ENCODE measurements around the gene MSH5.

The MSH5 gene

DNA sequence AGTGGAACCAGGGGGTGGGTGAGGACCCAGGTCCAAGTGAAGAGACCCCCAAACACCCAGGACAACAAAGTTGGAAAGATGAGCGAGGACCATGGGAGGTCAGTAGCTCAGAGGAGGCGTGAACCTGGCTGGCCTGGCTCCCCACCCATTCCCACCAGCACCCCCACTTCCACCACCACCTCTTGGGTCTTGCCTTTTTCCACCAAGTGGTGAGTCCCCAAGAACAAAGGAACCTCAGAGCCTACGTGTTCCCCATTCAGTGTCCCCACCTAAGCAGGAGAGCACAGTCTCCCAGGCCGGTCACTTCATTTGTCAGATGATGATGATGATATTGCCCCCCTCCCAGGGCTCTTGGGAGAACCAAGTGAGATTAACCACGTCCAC is 37.9 kb downstream of the MSH5 start:
- no peak overlapping the region for H3K9ac ChIP-seq (ENCODE audit: low read depth, low read length)
- peaks cover 15% of the 10 kb centered on the region for H3K4me1 ChIP-seq (ENCODE audit: control insufficient read depth, insufficient read depth, low read length)
- no peak overlapping the region for H3K4me3 ChIP-seq (ENCODE audit: low read length)
- peaks cover 47% of the 10 kb centered on the region for H3K36me3 ChIP-seq (ENCODE audit: insufficient read depth, low read length)
- H3K9me3 ChIP-seq (replicated peaks; ENCODE audit: low read length), result no peaks in the 10 kb centered on the region
- H3K4me2 ChIP-seq (ENCODE audit: low read length), result peak overlapping the region; percentile 71
- H3K27me3 ChIP-seq (ENCODE audit: control insufficient read depth, insufficient read depth, low read length), result no peaks in the 10 kb centered on the region

DNA sequence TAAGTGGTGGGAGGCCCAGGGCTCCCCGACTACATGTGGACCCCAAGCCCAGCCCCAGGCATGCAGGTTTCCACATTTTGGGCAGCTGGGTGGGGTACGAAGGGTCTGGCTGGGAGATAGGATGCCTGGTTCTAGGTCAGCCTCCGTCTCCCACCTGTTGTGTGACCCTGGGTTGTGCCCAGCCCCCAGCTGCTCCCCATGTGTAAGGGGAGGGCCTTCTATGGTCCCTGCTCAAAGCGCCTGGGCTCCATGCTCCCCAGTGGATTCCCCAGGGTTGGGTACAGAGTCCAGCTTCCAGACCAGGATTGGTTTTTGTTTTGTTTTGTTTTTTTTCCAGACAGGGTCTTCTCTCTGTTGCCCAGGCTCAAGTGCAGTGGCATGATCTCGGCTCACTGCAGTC is 38.4 kb downstream of the MSH5 start:
- Histone ChIP-seq H3K4me2 (ENCODE audit: low read length) (no peak overlapping the region), H3K9me3 (replicated peaks; ENCODE audit: low read length) (no peaks in the 10 kb centered on the region), H3K4me3 (ENCODE audit: low read length) (no peak overlapping the region), H3K4me1 (ENCODE audit: control insufficient read depth, insufficient read depth, low read length) (peaks cover 15% of the 10 kb centered on the region), H3K27me3 (ENCODE audit: control insufficient read depth, insufficient read depth, low read length) (no peaks in the 10 kb centered on the region), H3K9ac (ENCODE audit: low read depth, low read length) (no peak overlapping the region), H3K36me3 (ENCODE audit: insufficient read depth, low read length) (peaks cover 52% of the 10 kb centered on the region)

DNA sequence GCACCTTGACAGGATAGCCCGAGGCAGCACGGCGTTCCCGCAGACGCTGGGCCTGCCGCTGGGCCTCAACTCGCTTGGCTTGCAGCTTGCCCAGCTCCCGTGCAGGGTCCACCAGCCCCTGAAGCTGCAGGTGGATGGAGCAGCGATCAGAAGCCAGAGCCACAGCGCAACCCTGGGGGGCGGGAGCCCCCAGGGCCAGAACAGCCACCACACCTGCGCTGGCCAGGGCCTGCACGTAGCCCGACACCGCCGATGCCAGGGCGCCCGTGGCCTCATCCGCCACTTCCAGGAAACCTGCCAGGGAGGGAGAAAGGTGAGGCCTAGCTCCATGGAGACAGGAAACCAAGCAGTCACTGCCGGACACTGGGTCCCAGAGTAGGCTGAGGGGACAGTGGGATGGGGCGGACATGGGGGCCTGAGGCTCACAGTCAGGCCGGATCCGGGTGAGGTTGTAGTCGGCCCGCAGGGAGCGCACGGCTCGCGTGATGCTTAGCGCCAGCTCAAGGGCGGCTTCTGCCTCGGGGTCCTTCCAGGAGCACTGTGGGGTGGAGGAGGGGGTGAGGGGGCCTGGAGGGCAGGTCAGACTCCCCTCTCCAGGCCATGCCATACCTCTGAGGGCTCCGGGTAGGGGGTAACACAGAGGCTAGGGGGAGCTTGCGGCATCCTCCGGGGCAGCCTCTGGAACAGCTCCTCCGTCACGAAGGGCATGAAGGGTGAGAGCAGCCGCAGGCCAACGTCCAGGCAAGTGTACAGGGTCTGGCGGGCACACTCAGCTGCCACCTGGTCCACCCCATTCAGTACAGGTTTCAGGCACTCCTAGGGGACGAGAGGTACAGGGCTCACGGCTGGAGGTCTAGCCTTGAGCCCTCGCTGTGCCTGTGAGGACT is 39.4 kb downstream of the MSH5 start:
- Histone ChIP-seq H3K27me3 (ENCODE audit: control insufficient read depth, insufficient read depth, low read length) (no peaks in the 10 kb centered on the region), H3K4me3 (ENCODE audit: low read length) (no peak overlapping the region), H3K36me3 (ENCODE audit: insufficient read depth, low read length) (peaks cover 58% of the 10 kb centered on the region), H3K4me2 (ENCODE audit: low read length) (no peak overlapping the region), H3K9me3 (replicated peaks; ENCODE audit: low read length) (no peaks in the 10 kb centered on the region), H3K4me1 (ENCODE audit: control insufficient read depth, insufficient read depth, low read length) (peaks cover 15% of the 10 kb centered on the region), H3K9ac (ENCODE audit: low read depth, low read length) (no peak overlapping the region)

DNA sequence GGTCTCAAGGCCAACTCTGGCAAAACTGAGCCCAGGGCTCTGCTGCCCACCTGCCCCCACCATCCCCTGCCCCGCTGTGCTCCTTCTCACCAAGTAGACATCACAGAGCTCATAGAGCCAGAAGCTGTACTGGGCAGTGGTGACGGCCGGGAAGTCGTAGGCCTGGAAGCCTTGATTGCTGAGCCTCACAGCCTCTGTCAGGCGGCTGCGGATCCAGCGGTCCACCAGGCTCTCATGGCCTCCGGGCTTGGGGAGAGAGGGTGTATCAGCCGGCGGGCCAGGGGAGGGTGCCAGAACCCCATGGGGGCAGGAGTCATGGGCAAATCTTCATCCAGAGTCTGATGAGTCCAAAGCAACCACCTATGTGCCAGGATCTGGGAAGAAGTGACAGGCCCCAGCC is 40.1 kb downstream of the MSH5 start:
- H3K4me2 ChIP-seq (ENCODE audit: low read length), result no peak overlapping the region
- H3K36me3 ChIP-seq (ENCODE audit: insufficient read depth, low read length), result peaks cover 65% of the 10 kb centered on the region

DNA sequence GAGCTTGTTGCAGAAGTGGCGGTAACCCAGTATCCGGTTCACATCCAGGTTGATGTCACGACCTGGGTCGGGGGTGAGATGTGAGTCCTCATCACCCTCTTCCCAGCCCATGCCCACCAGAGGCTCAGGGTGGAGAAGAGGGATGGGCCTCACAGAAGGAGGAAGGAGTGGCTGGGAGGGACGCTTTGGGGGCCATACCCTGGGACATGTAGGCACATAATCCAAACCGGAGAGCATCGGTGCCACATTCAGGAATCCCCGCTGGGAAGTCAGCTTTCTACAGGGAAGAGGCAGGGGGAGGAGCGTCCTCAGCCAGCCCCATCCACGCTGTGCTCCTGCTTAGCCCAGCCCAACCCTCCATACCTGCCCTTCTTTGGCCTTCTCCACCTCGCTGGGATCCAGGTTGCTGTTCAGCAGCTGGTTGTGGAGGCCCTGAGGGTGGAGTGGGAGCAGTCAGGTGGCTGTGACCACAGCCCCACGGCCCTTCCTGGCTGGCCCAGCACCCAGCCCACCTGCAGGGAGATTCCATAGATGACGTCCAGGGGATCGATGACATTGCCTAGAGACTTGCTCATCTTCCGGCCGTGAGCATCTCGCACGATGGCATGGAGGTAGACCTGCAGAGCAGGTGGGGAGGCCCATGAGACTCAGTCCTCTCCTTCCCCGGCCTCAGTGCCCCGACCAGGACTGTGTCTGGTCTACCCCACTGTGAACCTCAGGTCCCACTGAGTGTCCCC is 40.9 kb downstream of the MSH5 start:
- Histone ChIP-seq H3K9ac (ENCODE audit: low read depth, low read length) (no peak overlapping the region), H3K36me3 (ENCODE audit: insufficient read depth, low read length) (peaks cover 72% of the 10 kb centered on the region), H3K9me3 (replicated peaks; ENCODE audit: low read length) (no peaks in the 10 kb centered on the region), H3K4me2 (ENCODE audit: low read length) (no peak overlapping the region), H3K4me3 (ENCODE audit: low read length) (no peak overlapping the region), H3K4me1 (ENCODE audit: control insufficient read depth, insufficient read depth, low read length) (peaks cover 15% of the 10 kb centered on the region), H3K27me3 (ENCODE audit: control insufficient read depth, insufficient read depth, low read length) (no peaks in the 10 kb centered on the region)

More for the DNA sequence above, 40.1 kb downstream of the MSH5 start:
- H3K4me1 ChIP-seq (ENCODE audit: control insufficient read depth, insufficient read depth, low read length), result peaks cover 15% of the 10 kb centered on the region
- no peaks in the 10 kb centered on the region for H3K9me3 ChIP-seq (replicated peaks; ENCODE audit: low read length)
- H3K27me3 ChIP-seq (ENCODE audit: control insufficient read depth, insufficient read depth, low read length), result no peaks in the 10 kb centered on the region
- H3K9ac ChIP-seq (ENCODE audit: low read depth, low read length), result no peak overlapping the region
- no peak overlapping the region for H3K4me3 ChIP-seq (ENCODE audit: low read length)

DNA sequence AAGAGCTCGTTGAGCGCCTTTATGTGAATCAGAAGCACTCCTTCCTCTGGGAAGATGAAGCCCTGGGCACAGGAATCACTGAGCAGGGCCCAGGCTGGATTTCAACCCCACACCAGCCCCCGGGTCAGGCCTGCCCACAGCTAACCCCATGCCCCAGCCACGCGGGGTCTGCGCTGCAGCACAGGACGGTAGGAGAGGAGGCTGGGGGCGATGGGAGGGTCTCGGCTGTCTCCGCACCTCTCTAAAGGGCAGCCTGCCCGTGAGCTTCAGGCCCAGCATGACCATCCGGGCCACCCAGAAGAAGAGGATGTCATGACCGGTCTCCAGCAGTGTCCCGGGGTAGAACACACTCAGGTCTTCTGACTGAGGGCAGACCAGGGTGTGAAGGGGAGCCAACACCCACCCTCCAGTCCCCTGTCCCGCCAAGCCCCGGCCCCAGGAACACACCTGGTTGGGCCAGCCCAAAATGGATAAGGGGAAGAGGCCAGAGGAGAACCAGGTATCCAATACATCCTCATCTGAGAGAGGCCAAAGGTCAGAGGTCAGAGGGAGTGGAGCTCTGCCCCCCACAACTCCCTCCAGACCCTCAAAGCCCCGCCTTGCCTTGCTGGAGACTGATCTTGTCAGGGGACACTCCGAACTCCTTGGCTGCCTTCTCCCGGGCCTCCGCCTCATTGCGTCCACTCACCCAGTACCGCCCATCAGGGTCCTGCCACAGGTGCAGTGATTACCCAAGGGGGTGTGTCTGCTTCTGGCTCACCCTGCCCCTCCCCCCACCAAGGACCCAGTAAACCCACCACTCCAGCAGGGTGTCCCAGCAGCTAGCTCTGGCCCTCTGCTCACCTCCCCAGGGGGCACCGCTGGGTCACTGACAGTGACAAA is 41.7 kb downstream of the MSH5 start:
- no peak overlapping the region for H3K9ac ChIP-seq (ENCODE audit: low read depth, low read length)
- H3K4me2 ChIP-seq (ENCODE audit: low read length), result no peak overlapping the region
- H3K4me3 ChIP-seq (ENCODE audit: low read length), result no peak overlapping the region
- H3K36me3 ChIP-seq (ENCODE audit: insufficient read depth, low read length), result peaks cover 76% of the 10 kb centered on the region
- peaks cover 14% of the 10 kb centered on the region for H3K4me1 ChIP-seq (ENCODE audit: control insufficient read depth, insufficient read depth, low read length)
- H3K27me3 ChIP-seq (ENCODE audit: control insufficient read depth, insufficient read depth, low read length), result no peaks in the 10 kb centered on the region
- H3K9me3 ChIP-seq (replicated peaks; ENCODE audit: low read length), result no peaks in the 10 kb centered on the region

DNA sequence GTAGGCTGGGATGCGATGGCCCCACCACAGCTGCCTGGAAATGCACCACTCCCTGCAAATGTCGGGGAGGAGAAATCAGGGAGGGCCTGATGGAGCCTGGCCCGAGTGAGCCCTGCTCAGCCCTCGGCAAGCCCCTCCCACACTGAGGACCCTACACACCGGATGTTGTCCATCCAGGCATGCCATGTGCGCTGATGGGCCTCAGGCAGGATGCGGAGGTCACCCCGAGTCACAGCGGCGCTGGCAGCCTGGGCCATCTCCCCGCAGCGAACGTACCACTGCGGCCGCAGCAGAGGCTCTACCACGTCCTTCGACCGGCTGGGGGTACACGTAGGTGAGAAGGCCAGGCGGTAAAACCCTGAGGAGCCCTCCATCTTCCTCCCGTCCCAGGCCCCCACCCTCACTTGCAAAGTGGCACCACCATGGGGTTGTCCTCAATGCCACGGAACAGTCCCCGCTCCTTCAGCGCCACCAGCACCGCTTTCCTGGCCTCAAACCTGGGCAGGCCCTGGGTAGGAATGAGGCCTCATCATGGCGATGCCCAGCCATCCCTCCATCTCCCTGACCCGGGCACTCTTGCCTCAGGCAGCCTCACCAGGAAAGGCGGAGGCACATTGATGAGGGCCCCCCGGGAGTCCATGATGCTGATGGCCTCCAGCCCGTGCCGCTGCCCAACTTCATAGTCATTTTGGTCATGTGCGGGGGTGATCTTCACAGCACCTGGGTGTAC is 42.5 kb downstream of the MSH5 start:
- Histone ChIP-seq H3K9ac (ENCODE audit: low read depth, low read length) (no peak overlapping the region), H3K4me2 (ENCODE audit: low read length) (no peak overlapping the region), H3K4me3 (ENCODE audit: low read length) (no peak overlapping the region), H3K4me1 (ENCODE audit: control insufficient read depth, insufficient read depth, low read length) (peaks cover 6% of the 10 kb centered on the region), H3K36me3 (ENCODE audit: insufficient read depth, low read length) (peaks cover 76% of the 10 kb centered on the region), H3K9me3 (replicated peaks; ENCODE audit: low read length) (no peaks in the 10 kb centered on the region), H3K27me3 (ENCODE audit: control insufficient read depth, insufficient read depth, low read length) (no peaks in the 10 kb centered on the region)

DNA sequence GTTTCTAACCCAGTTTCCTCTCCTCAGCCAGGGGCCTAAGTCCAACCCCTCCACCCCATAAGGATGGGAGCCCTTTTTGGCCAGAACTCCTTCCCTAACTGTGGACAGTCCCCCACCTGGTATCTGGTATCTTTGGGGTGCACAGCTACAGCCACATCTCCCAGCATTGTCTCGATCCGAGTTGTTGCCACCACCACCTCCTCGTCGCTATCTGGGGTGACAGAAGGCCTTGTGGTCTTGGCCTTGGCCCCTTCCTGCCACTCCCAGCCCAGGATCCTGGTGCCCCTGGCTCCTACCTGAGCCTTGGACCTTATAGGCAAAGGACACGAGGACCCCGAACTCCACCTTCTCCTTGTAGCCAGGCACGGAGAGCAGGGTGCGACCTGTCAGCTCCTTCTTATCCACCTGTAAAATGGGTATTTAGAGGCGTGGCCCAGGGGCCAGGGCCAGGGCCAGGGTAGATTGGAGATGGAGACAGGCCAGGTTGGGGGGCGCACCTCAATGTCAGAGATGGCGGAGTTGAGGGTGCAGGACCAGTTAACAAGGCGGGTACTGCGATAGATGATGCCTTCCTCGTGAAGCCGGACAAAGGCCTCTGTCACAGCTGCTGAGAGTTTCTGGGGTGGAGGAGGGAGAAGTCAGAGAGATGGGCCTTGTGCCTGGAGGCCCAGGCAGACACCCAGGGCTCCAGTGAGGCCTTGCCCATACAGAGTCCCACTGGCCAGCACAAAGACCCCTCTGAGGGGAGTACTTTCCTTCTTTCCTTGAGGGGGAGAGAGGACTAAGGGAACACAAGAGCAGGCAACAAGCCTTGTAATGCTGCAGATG is 44.5 kb downstream of the MSH5 start:
- no peak overlapping the region for H3K9ac ChIP-seq (ENCODE audit: low read depth, low read length)
- no peaks in the 10 kb centered on the region for H3K9me3 ChIP-seq (replicated peaks; ENCODE audit: low read length)
- H3K4me3 ChIP-seq (ENCODE audit: low read length), result no peak overlapping the region
- no peak overlapping the region for H3K4me2 ChIP-seq (ENCODE audit: low read length)
- no peaks in the 10 kb centered on the region for H3K27me3 ChIP-seq (ENCODE audit: control insufficient read depth, insufficient read depth, low read length)
- H3K36me3 ChIP-seq (ENCODE audit: insufficient read depth, low read length), result peaks cover 62% of the 10 kb centered on the region
- no peaks in the 10 kb centered on the region for H3K4me1 ChIP-seq (ENCODE audit: control insufficient read depth, insufficient read depth, low read length)

DNA sequence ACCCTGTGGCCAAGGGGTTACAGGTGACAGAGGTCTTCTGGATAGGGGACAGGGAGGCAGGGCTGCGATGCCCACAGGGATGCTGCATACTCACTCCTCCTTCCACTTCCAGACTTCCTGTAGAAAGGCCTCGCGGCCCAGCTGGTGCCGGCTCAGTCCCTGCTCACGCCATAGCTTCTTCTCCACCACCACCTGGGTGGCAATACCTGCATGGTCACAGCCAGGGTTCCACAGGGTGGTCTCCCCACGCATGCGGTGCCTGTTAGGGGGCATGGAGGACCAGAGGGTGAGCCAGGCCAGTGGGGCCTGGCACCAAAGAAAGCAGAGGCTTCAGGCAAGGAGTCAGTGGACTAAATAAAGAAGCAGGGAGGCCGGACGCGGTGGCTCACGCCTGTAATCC is 45.7 kb downstream of the MSH5 start:
- Histone ChIP-seq H3K27me3 (ENCODE audit: control insufficient read depth, insufficient read depth, low read length) (no peaks in the 10 kb centered on the region), H3K4me1 (ENCODE audit: control insufficient read depth, insufficient read depth, low read length) (no peaks in the 10 kb centered on the region), H3K9ac (ENCODE audit: low read depth, low read length) (no peak overlapping the region), H3K9me3 (replicated peaks; ENCODE audit: low read length) (no peaks in the 10 kb centered on the region), H3K36me3 (ENCODE audit: insufficient read depth, low read length) (peaks cover 54% of the 10 kb centered on the region), H3K4me3 (ENCODE audit: low read length) (no peak overlapping the region), H3K4me2 (ENCODE audit: low read length) (no peak overlapping the region)

DNA sequence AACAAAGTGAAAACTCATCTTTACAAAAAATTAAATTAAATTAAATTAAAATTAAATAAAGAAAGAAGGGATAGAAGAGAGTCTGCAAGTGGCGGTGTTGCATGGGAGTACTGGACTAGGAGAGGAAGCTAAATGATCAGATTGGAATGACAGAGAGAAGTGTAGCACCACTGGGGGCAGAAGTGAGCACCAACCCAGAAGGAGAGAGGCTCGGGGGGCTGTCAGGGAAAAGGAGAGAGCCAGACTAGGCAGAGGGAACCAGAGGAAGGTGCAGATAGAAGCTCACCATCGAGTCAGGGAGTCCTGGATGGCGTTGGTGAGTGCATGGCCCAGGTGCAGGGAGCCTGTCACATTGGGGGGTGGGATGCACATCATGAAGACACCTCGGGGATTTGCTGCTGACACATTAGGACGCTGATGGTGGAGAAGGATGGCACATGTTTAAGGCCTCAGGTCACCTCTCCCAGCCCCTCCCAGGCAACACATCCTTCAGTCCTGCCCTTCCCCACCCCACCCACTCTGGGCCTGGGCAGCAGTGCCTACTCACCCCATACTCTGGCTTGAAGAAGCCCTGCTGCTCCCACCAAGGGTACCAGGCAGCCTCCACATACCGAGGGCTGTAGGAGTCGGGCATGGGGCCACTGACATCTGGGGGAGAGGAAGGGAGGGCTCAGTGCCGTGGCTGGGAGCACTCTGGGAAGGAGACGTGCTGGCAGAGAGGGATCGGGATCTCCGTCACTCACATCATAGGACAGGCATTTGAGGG is 51.7 kb downstream of the MSH5 start:
- Histone ChIP-seq H3K4me2 (ENCODE audit: low read length) (no peak overlapping the region), H3K27me3 (ENCODE audit: control insufficient read depth, insufficient read depth, low read length) (no peaks in the 10 kb centered on the region), H3K9me3 (replicated peaks; ENCODE audit: low read length) (no peaks in the 10 kb centered on the region), H3K36me3 (ENCODE audit: insufficient read depth, low read length) (peaks cover 30% of the 10 kb centered on the region), H3K4me1 (ENCODE audit: control insufficient read depth, insufficient read depth, low read length) (peaks cover 21% of the 10 kb centered on the region), H3K9ac (ENCODE audit: low read depth, low read length) (no peak overlapping the region), H3K4me3 (ENCODE audit: low read length) (no peak overlapping the region)

Measured in skeletal muscle satellite cell (primary cell).